Left cardiac atrium (tissue), 4 donors: ENCODE results near the gene CASQ2. TPM values are rescaled to one million over a fixed set of nuclear protein-coding genes. Genes with fewer than 3 reads are reported as not detected.
A peak's percentile ranks its signal among the peaks of the same experiment; 100 is the strongest.

ENCODE experiments used
- ATAC-seq, 2 donors: fragments of 200-7000 bp; cut with Tn5 transposase; one replicate each; pipeline ENCODE4 v1.9.1; 2020; ENCODE audit warnings: mild to moderate bottlenecking in 2 of 2, moderate library complexity in 2 of 2
- DNase-seq: peaks from one replicate; pipeline ENCODE4 v3.0.0-alpha.2; 2020
- intact Hi-C, 2 donors: fragments of 100-400 bp; cut with DNase I; formaldehyde crosslinking; loops; one replicate each; pipeline versions ENCODE4 v1.14.1 to v1.15.1; 2022 to 2023
- total RNA-seq, 2 donors: library from RNA; stranded (reverse); fragmentation: NEBNext Ultra II Directional; extraction: Animal tissue kit (Norgen Biotek cat#: 25700); gene quantifications; one replicate each; pipeline ENCODE4 v1.2.1, GENCODE V29; 2021
- donor health status: DM: no; HTN: yes; CAD: no.
- donor health status: DM: no; HTN: yes; CAD: no; lungs with severe emphysema.
- donor health status: DM: yes; HTN: yes; CAD: no.
- donor health status: Dilated cardiomyopathy.

The CASQ2 gene
- total RNA-seq, 2 donors from 2014 or later: 603 to 715 TPM

- ATAC-seq (peak in 1 of 2 donors; percentile 79), DNase-seq (no peak)
- intact Hi-C loops: no loop called here
Measured at GRCh38 chr1:115748401-115749150, 19.9 kb downstream of the CASQ2 start.

DNA sequence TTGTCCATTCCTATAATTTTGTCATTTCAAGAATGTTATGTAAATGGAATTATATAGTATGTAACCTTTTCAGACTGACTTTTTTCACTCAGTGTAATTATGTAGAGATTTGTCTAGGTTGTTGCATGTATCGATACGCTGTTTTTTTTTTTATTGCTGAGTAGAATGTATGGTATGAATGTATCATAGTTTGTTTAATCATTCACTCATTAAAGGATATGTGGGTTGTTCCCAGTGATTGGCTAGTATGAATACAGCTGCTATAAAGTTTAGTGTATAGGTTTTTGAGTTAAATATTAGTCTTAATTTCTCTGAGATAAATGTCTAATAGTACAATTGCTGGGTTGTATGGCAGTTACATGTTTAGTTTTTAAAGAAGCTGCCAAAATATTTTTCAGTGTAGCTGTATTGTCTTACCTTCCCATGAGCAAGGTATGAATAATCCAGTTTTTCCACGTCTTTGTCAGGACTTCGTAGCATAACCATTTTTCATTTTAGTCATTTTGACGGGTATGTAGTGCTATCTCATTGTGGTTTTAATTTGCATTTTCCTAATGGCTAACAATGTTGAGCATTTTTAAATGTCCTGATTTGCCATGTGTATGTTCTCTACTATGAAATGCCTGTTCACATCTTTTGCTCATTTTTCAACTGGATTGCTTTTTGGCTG lies 22.4 kb downstream of the CASQ2 start:
- no peak for ATAC-seq
- DNase-seq: no peak
- intact Hi-C loops: no loop called here

DNA sequence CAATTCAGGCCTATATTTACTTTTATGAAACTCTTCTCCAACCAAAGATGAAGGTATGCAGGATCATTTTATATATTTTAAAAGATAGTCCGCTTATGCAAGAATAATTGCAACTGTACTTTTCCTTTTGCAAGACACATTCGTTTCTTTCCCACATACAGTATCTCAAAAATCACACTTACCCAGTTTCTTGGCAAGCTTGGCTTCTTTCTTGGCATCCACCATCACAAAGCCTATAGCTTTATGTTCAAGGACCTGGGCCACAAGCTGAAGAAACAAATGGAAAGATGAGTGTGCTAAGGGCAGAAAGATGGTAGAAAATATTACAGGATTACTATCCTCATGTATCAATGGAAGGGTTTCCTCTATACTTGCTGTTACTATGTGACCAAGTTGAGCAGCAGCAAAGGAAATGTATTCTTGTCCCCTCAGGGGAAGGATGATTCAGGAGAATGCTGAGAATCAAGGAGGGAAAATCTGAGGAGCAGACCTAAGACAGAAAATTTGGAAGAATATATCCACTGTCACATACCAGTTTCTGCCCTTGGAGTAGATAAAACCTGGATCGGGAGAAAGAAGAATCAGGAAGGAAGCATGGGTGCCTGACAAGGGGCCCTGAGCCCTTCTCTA lies 23.8 kb downstream of the CASQ2 start:
- DNase-seq: no peak
- no peak for ATAC-seq
- intact Hi-C loops: no loop called here

DNA sequence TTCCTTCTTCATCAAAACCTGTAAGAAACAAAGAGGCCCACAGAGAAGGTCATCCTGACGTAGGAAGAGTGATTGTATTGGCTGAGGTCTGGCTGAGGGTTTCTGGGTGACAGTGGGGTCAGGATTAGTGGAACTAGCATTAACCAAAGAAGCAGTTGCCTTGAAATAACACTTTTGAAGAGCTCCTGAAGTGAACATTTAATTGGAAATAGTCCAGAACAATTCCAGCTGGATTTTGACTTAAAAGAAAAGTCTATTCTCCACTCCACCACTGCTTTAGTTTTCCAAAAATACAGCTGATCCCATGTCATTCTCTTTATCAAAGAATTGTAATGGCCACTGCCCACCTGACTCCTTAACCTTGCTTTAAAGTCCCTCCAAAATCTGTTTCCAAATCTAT lies 27.7 kb downstream of the CASQ2 start:
- intact Hi-C loops: no loop called here
- no peak for DNase-seq
- no peak for ATAC-seq

DNA sequence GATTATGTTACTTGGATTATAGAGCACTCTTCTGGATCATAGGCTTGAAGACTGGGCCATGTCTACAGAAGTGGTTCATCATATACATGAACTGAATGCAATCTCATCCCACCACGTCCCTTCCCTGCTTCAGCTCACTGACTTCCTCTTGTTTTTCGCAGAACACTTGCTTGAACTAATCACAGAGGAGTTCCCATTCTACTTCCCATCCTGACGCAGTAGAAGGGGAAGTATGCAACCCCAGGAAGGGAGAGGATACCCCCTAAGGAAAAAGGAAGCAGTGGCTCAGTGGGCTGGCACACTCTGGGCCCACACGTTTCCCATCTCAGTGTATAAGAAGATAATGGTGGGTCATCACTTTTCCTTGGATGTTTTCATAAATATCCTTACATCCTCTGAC lies 36.2 kb downstream of the CASQ2 start:
- ATAC-seq (no peak), DNase-seq (no peak)
- intact Hi-C loops: no loop called here

DNA sequence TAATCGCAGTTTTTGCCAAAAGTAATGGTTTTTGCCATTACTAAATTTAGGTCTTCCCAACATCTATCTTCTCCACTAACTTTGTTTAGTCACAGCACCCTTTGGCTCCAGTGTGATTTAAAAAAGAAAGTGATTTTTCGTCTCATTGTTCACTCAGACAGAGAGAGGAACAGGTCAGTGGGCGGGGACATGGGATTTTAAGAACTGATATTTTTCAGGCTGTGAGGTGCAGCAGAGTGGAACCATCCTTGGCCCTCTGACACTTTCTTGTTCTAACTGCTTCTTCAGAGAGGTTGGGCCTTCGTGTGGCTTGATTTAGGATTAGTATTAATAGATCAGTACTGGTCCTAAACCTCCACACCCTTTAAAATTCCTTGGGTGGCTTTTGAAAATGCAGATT lies 38.8 kb downstream of the CASQ2 start:
- DNase-seq (no peak), ATAC-seq (no peak)
- intact Hi-C loops: no loop called here

DNA sequence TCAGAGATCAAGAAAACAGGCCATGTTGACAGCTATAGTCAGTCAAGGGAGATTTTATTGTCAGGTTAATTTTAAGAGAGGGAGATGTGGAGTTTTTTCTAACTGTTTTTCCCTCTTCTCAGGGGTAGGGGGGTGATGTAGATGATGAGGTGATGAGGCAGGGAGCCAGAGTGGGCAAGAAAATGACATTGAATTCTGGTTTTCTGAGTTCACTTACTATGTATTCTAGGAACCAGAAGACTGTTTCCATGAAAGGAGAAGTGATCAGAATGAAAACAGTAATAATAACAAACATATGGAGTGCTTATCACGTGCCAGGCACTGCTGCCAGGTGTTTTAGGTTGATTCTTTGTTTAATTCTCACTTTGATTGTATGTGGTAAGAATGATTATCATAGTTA lies 40.2 kb downstream of the CASQ2 start:
- intact Hi-C loops: no loop called here
- no peak for DNase-seq
- no peak for ATAC-seq

DNA sequence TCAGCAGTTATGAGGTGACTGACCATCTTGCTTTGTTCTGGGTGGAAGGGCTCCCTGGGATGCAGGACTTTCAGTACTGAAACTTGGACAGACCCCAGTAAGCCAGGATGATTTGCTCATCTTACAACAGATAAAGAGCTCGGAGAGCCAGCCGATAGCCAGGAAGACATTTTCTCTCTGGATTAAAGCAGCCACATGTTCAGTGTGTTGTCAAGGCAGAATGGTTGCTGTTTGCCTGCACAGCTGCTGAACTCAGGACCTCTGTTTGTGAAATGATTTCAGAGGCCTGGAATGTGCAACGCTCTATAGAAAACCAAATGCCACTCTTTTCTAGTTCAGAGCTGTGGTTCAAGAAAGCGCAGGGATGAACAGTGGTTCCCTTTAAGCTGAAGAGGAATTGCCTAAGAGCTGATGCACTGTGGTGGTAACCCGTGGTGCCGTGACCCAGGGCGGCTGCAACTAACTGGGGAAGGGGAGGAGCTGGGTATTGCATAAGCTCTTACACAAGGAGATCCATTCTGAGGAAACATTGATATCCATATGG lies 40.7 kb downstream of the CASQ2 start:
- ATAC-seq (peak; percentile 88 to 90), DNase-seq (peak; percentile 71)
- intact Hi-C loops: no loop called here

DNA sequence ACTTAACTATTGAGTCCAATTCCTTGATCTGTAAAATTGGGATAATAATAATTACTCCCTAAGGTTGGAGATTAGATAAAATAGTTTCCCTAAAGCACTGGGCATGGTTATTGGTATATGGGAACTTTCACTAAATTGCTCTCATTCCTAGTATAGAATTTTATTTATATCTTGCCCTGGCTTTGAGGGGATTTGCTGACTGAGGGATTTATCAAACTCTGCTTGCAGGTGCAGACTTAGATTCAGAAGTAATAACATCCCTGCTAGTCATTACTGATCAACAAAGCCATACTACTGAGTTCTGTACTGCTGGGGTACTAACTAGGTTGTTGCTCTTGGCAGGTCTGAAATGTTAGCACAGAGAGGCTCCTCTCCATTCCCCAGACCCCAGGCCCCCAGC lies 41.9 kb downstream of the CASQ2 start:
- intact Hi-C loops: no loop called here
- ATAC-seq: no peak

GRCh38 chr1:115726161-115726560 lies 42.4 kb downstream of the CASQ2 start:
- no peak for ATAC-seq
- intact Hi-C loops: no loop called here
- no peak for DNase-seq

More for the DNA sequence above, 41.9 kb downstream of the CASQ2 start:
- DNase-seq: no peak

DNA sequence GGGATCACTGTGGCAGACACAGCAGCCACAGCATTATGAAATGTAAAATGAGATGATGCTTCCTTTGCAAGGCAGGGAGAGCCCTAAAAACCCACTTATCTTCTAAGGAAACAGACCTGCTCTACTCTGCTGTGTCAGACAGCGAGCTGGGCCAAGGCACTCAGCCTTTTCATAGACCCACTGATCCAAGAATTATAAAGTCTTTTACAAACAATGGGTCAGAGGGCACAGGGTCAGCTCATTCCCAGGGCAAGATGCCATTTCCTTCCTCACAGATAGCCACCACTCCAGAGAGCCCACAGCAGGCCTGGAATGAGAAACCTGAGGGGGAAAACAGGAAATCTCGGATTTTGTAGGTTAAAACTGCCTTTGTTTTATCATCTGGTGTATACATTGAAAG lies 42.9 kb downstream of the CASQ2 start:
- intact Hi-C loops: no loop called here
- peak in 1 of 2 donors; percentile 18 for ATAC-seq
- DNase-seq: peak; percentile 47

- no peak for DNase-seq
- intact Hi-C loops: no loop called here
- no peak for ATAC-seq
Measured at GRCh38 chr1:115723756-115724155, 44.8 kb downstream of the CASQ2 start.

GRCh38 chr1:115722221-115722620 lies 46.3 kb downstream of the CASQ2 start:
- DNase-seq (no peak), ATAC-seq (no peak)
- intact Hi-C loops: no loop called here

- ATAC-seq (no peak), DNase-seq (no peak)
- intact Hi-C loops: loop anchor here in 1 of 2 donors (5.0 kb wide), 1 partner anchor 48 kb away; the partner anchor contains the start of gene CASQ2
Measured at GRCh38 chr1:115719285-115719684, 49.2 kb downstream of the CASQ2 start.

- intact Hi-C loops: loop anchor here in 1 of 2 donors (5.0 kb wide), 1 partner anchor 49 kb away; the partner anchor contains the start of gene CASQ2
- DNase-seq (no peak), ATAC-seq (no peak)
Measured at GRCh38 chr1:115718011-115718754, 50.3 kb downstream of the CASQ2 start.

DNA sequence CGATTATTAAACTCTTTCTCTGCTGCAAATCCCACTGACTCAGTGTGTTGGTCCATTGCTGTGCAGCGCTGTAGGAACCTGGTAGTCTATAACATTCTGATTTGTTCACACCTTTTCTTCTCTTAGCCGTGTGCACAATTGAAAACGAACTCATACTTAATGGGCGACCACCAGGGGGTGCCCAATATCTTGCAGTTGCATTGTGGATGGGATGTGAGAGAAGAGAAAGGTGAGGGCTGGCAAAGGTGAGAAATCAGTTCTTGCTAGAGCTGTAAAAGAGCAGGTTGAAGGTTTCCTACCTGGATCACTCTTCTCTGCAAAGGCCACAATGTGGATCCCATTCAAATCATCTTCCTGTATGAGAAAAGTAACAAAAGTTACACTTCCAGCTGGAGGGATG lies 51.0 kb downstream of the CASQ2 start:
- intact Hi-C loops: loop anchor here in 1 of 2 donors (5.0 kb wide), 1 partner anchor 50 kb away; the partner anchor contains the start of gene CASQ2
- ATAC-seq (peak in 1 of 2 donors; percentile 31), DNase-seq (peak; percentile 53)

GRCh38 chr1:115714572-115715141 lies 53.9 kb downstream of the CASQ2 start:
- ATAC-seq (no peak), DNase-seq (no peak)
- intact Hi-C loops: loop anchor here in 1 of 2 donors (5.0 kb wide), 1 partner anchor 53 kb away; the partner anchor contains the start of gene CASQ2

DNA sequence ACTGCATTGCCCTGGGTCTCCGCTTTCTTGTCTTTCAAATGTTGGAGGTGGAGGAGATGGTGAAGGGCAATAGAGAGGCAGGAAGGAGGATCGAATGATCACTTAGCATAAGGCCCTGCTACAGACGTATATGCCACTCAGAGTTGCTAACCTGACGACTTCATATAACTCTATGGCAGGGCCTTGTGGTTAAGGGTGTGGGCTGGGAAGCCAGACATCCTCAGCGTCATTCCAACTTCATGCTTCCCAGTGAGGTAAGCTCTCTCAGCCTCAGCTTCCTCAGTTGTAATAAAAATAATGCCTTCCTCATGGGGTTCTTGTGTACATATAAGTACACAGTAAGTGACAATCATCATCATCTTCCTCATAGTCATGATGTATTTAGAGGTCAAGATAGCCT lies 54.6 kb downstream of the CASQ2 start:
- intact Hi-C loops: no loop called here
- ATAC-seq (no peak), DNase-seq (no peak)
